Esophagus muscularis mucosa (tissue), 4 donors: ENCODE results near the gene CWH43.

Experiments
- EP300 ChIP-seq: sonication (generic); formaldehyde crosslinking; IDR thresholded peaks from one replicate; pipeline ENCODE4 v1.6.1; 2017; ENCODE audit warnings: antibody characterized with exemption
- POLR2A ChIP-seq: fragments of 450-650 bp; IDR thresholded peaks from one replicate; pipeline ENCODE4 v1.6.1; 2017; ENCODE audit warnings: antibody characterized with exemption, moderate library complexity, mild to moderate bottlenecking, low read depth
- POLR2AphosphoS5 ChIP-seq, 2 donors: sonication (generic); formaldehyde crosslinking; IDR thresholded peaks; one replicate each; pipeline ENCODE4 v1.6.1; 2017; ENCODE audit warnings: antibody characterized with exemption in 2 of 2
- TF ChIP-seq, protein P1 (sequence below), 3 experiments: fragments of 200-600 bp in 2 of 3; fragments of 450-650 bp in 1 of 3; sonication (generic) in 2 of 3; IDR thresholded peaks; one replicate each; pipeline ENCODE4 v1.5.1; 2017 to 2019; ENCODE audit warnings: antibody characterized with exemption in 3 of 3, mild to moderate bottlenecking in 2 of 3, moderate library complexity in 1 of 3

DNA sequence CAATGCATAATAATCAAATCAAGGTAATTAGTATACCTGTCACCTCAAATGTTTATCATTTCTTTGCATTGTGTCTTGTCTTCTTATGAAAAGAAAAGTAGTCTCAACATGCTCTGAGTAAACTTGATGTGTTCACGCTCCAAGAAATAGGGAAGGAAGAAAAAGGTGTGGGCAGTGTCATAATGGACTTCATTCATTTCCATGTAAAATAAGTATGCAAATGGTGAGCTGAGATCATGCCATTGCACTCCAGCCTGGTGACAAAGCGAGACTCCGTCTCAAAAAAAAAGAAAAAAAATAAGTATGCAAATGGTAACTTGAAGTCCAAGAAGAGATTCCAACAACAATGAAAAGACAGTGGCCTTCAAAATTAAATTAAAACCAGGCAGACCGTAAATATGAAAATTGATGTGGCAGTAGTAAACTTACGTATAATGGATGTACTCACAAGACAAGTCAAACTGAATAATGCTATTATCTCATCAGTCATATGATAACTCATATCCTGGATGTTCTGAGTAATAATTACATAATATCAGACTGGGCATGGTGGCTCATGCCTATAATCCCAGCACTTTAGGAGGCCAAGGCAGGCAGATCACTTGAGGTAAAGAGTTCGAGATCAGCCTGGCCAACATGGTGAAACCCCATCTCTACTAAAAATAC, 6.0 kb upstream of the CWH43 start:
- TF ChIP-seq POLR2A (no peak), POLR2AphosphoS5 (IDR thresholded peaks at IDR 0.05) (no peak), EP300 (no peak)
- TF ChIP-seq, protein P1, sequence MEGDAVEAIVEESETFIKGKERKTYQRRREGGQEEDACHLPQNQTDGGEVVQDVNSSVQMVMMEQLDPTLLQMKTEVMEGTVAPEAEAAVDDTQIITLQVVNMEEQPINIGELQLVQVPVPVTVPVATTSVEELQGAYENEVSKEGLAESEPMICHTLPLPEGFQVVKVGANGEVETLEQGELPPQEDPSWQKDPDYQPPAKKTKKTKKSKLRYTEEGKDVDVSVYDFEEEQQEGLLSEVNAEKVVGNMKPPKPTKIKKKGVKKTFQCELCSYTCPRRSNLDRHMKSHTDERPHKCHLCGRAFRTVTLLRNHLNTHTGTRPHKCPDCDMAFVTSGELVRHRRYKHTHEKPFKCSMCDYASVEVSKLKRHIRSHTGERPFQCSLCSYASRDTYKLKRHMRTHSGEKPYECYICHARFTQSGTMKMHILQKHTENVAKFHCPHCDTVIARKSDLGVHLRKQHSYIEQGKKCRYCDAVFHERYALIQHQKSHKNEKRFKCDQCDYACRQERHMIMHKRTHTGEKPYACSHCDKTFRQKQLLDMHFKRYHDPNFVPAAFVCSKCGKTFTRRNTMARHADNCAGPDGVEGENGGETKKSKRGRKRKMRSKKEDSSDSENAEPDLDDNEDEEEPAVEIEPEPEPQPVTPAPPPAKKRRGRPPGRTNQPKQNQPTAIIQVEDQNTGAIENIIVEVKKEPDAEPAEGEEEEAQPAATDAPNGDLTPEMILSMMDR (IDR thresholded peaks at IDR 0.05), result no peak
